ENCODE results near the gene FUT8. TPM values are rescaled to one million over a fixed set of nuclear protein-coding genes. Genes with fewer than 3 reads are reported as not detected.

FUT8 gene
- total RNA-seq, 6 experiments from 2014 or later, result 2.6 to 4.9 (median 3.5) TPM

DNA sequence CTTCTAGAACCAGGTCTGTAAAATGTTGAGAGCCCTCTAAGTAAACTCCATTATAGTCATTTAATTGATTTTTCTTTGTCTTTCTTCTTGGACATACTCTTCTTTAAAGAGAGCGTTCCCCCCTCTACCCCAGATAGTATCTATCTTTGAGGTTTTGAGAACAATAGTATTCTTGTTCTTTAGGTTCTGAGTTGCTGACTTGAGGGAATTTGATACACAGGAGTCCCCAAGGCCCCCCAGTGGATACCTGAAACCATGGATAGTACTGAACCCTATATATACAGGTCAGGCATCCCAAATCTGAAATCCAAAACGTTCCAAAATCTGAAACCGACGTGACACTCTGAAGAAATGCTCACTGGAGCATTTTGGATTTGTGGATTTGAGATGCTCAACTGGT lies 65.5 kb downstream of the FUT8 start:
- intact Hi-C loops (cut with DNase I), result no loop called here
- TF ChIP-seq CTCF (IDR thresholded peaks at IDR 0.05) (no peak), POLR2A (IDR thresholded peaks at IDR 0.05) (no peak)
- Histone ChIP-seq H3K4me3 (no peak overlapping the region), H3K27ac (no peak overlapping the region), H3K27me3 (no peaks in the 10 kb centered on the region), H3K9me3 (no peaks in the 10 kb centered on the region), H3K4me1 (no peaks in the 10 kb centered on the region), H3K36me3 (no peaks in the 10 kb centered on the region)
- WGBS (ENCODE audit: insufficient coverage, low coverage, low lambda C conversion rate, missing lambda C conversion rate), result 83% methylated on average over 4 of the region's 4 CpGs
- ATAC-seq (no peak), DNase-seq (no peak)

- no peak for ATAC-seq
- H3K4me3 ChIP-seq, result no peak overlapping the region
- DNase-seq, result no peak
- intact Hi-C loops (cut with DNase I), result no loop called here
- H3K36me3 ChIP-seq, result no peaks in the 10 kb centered on the region
- no peaks in the 10 kb centered on the region for H3K27me3 ChIP-seq
- no peaks in the 10 kb centered on the region for H3K4me1 ChIP-seq
- TF ChIP-seq POLR2A (IDR thresholded peaks at IDR 0.05), result no peak
- no peak for TF ChIP-seq CTCF (IDR thresholded peaks at IDR 0.05)
- WGBS (ENCODE audit: insufficient coverage, low coverage, low lambda C conversion rate, missing lambda C conversion rate), result 73% methylated on average over 1 of the region's 1 CpG
- H3K9me3 ChIP-seq, result no peaks in the 10 kb centered on the region
- no peak overlapping the region for H3K27ac ChIP-seq
These were observed 66.1 kb downstream of the FUT8 start for GRCh38 chr14:65478596-65478995.

DNA sequence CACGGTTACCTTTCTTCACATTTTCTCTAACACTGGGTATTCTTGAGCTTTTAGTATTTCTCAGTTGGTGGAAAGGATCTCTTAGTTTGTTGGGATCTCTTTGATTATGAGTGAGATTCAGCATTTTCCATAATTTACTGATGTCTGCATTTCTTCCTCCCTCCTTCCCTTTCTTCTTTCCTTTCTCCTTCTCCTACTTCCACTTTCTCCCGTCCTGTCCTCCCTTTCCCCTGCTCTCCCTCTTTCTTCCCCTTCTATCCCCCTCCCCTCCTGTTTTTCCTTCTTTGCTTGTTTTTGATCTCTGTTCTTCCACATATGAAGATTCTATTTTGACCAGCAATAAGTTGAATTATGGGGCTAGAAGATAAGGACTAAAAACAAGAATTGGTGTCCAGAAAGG lies 66.9 kb downstream of the FUT8 start:
- intact Hi-C loops (cut with DNase I), result no loop called here
- DNase-seq (no peak), ATAC-seq (no peak)
- H3K4me1 ChIP-seq, result no peaks in the 10 kb centered on the region
- TF ChIP-seq CTCF (IDR thresholded peaks at IDR 0.05) (no peak), POLR2A (IDR thresholded peaks at IDR 0.05) (no peak)
- H3K27me3 ChIP-seq, result no peaks in the 10 kb centered on the region
- 80% methylated on average over 2 of the region's 2 CpGs for WGBS (ENCODE audit: insufficient coverage, low coverage, low lambda C conversion rate, missing lambda C conversion rate)
- H3K9me3 ChIP-seq, result no peaks in the 10 kb centered on the region
- H3K4me3 ChIP-seq, result no peak overlapping the region
- no peaks in the 10 kb centered on the region for H3K36me3 ChIP-seq
- H3K27ac ChIP-seq, result no peak overlapping the region

DNA sequence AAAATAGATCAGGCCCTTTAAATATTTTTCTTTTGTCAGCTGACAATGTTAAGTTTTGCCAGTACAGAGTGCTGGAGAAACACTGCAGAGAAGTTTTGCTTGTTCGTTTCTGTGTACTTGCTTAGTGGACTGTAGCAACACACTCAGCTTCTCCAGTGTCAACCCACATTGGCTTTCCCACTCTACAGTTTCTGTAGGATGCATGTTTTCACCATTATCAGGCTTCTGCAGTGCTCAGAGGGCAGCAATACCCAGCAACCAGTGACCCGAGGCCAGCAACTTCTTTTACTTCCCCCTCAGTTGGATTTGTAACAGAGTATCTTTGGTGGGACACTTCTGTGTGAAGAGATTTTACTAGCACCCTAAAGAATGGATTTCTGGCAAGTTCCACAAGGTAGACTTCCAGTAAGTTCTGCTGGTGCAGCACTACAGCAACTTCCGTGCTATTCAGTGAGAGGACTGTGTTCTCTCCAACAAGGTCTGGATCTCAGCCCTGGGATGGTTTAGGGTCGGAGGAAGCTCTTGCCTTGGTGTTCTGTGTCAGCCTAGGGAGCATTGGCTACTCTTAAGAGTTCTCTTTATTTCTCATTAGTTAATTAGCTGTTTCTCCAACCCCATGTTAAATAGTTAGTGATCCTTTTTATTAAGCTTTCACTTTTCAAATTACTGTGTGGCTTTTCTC lies 70.4 kb downstream of the FUT8 start:
- Histone ChIP-seq H3K27me3 (no peaks in the 10 kb centered on the region), H3K9me3 (no peaks in the 10 kb centered on the region), H3K27ac (no peak overlapping the region), H3K4me1 (no peaks in the 10 kb centered on the region), H3K4me3 (no peak overlapping the region), H3K36me3 (no peaks in the 10 kb centered on the region)
- TF ChIP-seq CTCF (IDR thresholded peaks at IDR 0.05), result no peak
- TF ChIP-seq POLR2A (IDR thresholded peaks at IDR 0.05), result no peak
- WGBS (ENCODE audit: insufficient coverage, low coverage, low lambda C conversion rate, missing lambda C conversion rate), result 28% methylated on average over 2 of the region's 4 CpGs
- ATAC-seq (no peak), DNase-seq (no peak)
- intact Hi-C loops (cut with DNase I), result no loop called here

GRCh38 chr14:65483647-65484046 lies 71.1 kb downstream of the FUT8 start:
- Histone ChIP-seq H3K36me3 (no peaks in the 10 kb centered on the region), H3K27me3 (no peaks in the 10 kb centered on the region), H3K27ac (no peak overlapping the region), H3K4me1 (no peaks in the 10 kb centered on the region), H3K9me3 (no peaks in the 10 kb centered on the region), H3K4me3 (no peak overlapping the region)
- ATAC-seq, result no peak
- intact Hi-C loops (cut with DNase I), result no loop called here
- WGBS (ENCODE audit: insufficient coverage, low coverage, low lambda C conversion rate, missing lambda C conversion rate), result 86% methylated on average over 4 of the region's 4 CpGs
- TF ChIP-seq POLR2A (IDR thresholded peaks at IDR 0.05) (no peak), CTCF (IDR thresholded peaks at IDR 0.05) (no peak)
- no peak for DNase-seq
